ENCODE results near the gene TMEM269. TPM values are rescaled to one million over a fixed set of nuclear protein-coding genes. Genes with fewer than 3 reads are reported as not detected.

TMEM269 gene
- total RNA-seq, 2 donors from 2014 or later, result 0.20 to 0.66 TPM

DNA sequence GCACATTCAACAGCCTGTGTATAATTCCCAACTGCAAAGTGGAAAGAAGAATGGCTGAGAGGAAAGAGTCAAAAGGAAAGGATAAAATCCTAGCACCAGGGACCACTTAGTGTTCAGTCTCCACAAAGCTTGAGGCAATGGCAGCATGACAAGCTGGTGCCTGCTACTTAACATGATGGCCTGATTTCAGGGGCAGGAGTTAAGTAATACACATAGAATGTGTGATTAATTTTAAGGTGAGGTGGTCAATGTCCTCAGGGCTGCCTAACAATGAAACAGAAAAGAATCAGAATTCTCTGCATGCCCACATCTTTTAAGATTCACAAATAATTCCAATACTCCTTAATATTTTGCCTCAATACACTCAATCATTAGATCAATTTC is 26.9 kb upstream of the TMEM269 start:
- no peak overlapping the region for H3K4me3 ChIP-seq (ENCODE audit: low read length)
- no peaks in the 10 kb centered on the region for H3K27me3 ChIP-seq (ENCODE audit: control insufficient read depth, insufficient read depth, low read length, poor library complexity, severe bottlenecking)
- H3K27ac Mint-ChIP-seq, result no peak overlapping the region
- H3K4me1 ChIP-seq (ENCODE audit: control insufficient read depth, insufficient read depth, low read length), result no peaks in the 10 kb centered on the region
- DNase-seq, result no peak
- H3K4me3 Mint-ChIP-seq, result no peak overlapping the region
- peaks cover 81% of the 10 kb centered on the region for H3K36me3 ChIP-seq (ENCODE audit: control insufficient read depth, insufficient read depth, low read length)
- TF ChIP-seq, protein P1, sequence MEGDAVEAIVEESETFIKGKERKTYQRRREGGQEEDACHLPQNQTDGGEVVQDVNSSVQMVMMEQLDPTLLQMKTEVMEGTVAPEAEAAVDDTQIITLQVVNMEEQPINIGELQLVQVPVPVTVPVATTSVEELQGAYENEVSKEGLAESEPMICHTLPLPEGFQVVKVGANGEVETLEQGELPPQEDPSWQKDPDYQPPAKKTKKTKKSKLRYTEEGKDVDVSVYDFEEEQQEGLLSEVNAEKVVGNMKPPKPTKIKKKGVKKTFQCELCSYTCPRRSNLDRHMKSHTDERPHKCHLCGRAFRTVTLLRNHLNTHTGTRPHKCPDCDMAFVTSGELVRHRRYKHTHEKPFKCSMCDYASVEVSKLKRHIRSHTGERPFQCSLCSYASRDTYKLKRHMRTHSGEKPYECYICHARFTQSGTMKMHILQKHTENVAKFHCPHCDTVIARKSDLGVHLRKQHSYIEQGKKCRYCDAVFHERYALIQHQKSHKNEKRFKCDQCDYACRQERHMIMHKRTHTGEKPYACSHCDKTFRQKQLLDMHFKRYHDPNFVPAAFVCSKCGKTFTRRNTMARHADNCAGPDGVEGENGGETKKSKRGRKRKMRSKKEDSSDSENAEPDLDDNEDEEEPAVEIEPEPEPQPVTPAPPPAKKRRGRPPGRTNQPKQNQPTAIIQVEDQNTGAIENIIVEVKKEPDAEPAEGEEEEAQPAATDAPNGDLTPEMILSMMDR (conservative IDR thresholded peaks at IDR 0.05), result no peak
- H3K36me3 Mint-ChIP-seq (ENCODE audit: low read depth), result peaks cover 61% of the 10 kb centered on the region
- H3K9me3 Mint-ChIP-seq, result no peaks in the 10 kb centered on the region
- peaks cover 4% of the 10 kb centered on the region for H3K4me1 Mint-ChIP-seq
- no peaks in the 10 kb centered on the region for H3K9me3 ChIP-seq (ENCODE audit: control insufficient read depth, low read length)
- H3K9ac ChIP-seq (ENCODE audit: extremely low read depth, low read length, poor library complexity, severe bottlenecking), result no peak overlapping the region
- H3K27ac ChIP-seq (ENCODE audit: low read depth, low read length), result no peak overlapping the region
- H3K27me3 Mint-ChIP-seq (ENCODE audit: insufficient read depth), result no peaks in the 10 kb centered on the region

DNA sequence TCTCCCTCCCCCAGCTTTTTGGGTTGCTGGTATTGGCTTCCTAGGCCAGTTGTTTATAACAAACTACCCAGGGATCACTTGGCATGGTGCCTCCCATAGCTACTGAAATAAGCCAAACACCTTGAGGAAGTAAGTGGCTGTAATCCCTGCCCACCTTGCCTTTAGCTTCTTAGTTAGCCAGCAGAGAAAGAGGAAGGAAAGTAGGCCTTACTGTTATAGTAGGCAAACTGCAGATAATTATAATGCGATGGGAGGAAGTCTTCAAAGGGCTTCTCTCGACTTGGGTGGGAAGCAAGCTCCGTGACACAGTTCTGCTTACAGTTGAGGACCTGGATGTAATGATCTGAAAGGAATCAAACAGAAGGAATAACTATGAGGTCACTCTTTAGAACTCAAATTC is 26.1 kb upstream of the TMEM269 start:
- Histone ChIP-seq H3K36me3 (ENCODE audit: control insufficient read depth, insufficient read depth, low read length) (peaks cover 75% of the 10 kb centered on the region), H3K4me1 (ENCODE audit: control insufficient read depth, insufficient read depth, low read length) (no peaks in the 10 kb centered on the region), H3K27me3 (ENCODE audit: control insufficient read depth, insufficient read depth, low read length, poor library complexity, severe bottlenecking) (no peaks in the 10 kb centered on the region), H3K4me3 (ENCODE audit: low read length) (no peak overlapping the region), H3K9me3 (ENCODE audit: control insufficient read depth, low read length) (no peaks in the 10 kb centered on the region), H3K27ac (ENCODE audit: low read depth, low read length) (no peak overlapping the region), H3K9ac (ENCODE audit: extremely low read depth, low read length, poor library complexity, severe bottlenecking) (no peak overlapping the region)
- Mint-ChIP-seq H3K27ac (no peak overlapping the region), H3K9me3 (no peaks in the 10 kb centered on the region), H3K4me3 (no peak overlapping the region), H3K27me3 (ENCODE audit: insufficient read depth) (no peaks in the 10 kb centered on the region), H3K4me1 (no peaks in the 10 kb centered on the region), H3K36me3 (ENCODE audit: low read depth) (peaks cover 55% of the 10 kb centered on the region)
- TF ChIP-seq, protein P1 (conservative IDR thresholded peaks at IDR 0.05), result no peak
- WGBS, 2 experiments (ENCODE audit: insufficient coverage in 1 of 2, insufficient read length in 1 of 2), result 93 to 100% methylated on average over 3 of the region's 3 CpGs
- DNase-seq, result no peak

GRCh38 chr1:42759114-42759513 is 25.7 kb upstream of the TMEM269 start:
- TF ChIP-seq, protein P1 (conservative IDR thresholded peaks at IDR 0.05), result peak; percentile 53
- Mint-ChIP-seq H3K4me3 (no peak overlapping the region), H3K36me3 (ENCODE audit: low read depth) (peaks cover 50% of the 10 kb centered on the region), H3K27ac (no peak overlapping the region), H3K9me3 (no peaks in the 10 kb centered on the region), H3K4me1 (no peaks in the 10 kb centered on the region), H3K27me3 (ENCODE audit: insufficient read depth) (no peaks in the 10 kb centered on the region)
- H3K9ac ChIP-seq (ENCODE audit: extremely low read depth, low read length, poor library complexity, severe bottlenecking), result no peak overlapping the region
- no peaks in the 10 kb centered on the region for H3K4me1 ChIP-seq (ENCODE audit: control insufficient read depth, insufficient read depth, low read length)
- no peaks in the 10 kb centered on the region for H3K9me3 ChIP-seq (ENCODE audit: control insufficient read depth, low read length)
- peaks cover 71% of the 10 kb centered on the region for H3K36me3 ChIP-seq (ENCODE audit: control insufficient read depth, insufficient read depth, low read length)
- no peak overlapping the region for H3K4me3 ChIP-seq (ENCODE audit: low read length)
- peak; percentile 80 for DNase-seq
- H3K27me3 ChIP-seq (ENCODE audit: control insufficient read depth, insufficient read depth, low read length, poor library complexity, severe bottlenecking), result no peaks in the 10 kb centered on the region
- WGBS, 2 experiments (ENCODE audit: insufficient coverage in 1 of 2, insufficient read length in 1 of 2), result 84 to 91% methylated on average over 7 to 9 of the region's 9 CpGs
- no peak overlapping the region for H3K27ac ChIP-seq (ENCODE audit: low read depth, low read length)
